AG09319 (cell line): ENCODE results near the gene COL4A2.

Experiments used
- DNase-seq: peaks from one replicate; pipeline ENCODE4 v3.0.0-alpha.2; 2010; ENCODE audit warnings: low read depth; ENCODE audit errors: extremely low read depth
- TF ChIP-seq, protein P1 (sequence below): IDR thresholded peaks from 2 replicates; pipeline ENCODE4 v1.5.1; 2011; ENCODE audit warnings: low read depth, mild to moderate bottlenecking, inconsistent platforms, low read length, moderate library complexity

COL4A2 gene

DNA sequence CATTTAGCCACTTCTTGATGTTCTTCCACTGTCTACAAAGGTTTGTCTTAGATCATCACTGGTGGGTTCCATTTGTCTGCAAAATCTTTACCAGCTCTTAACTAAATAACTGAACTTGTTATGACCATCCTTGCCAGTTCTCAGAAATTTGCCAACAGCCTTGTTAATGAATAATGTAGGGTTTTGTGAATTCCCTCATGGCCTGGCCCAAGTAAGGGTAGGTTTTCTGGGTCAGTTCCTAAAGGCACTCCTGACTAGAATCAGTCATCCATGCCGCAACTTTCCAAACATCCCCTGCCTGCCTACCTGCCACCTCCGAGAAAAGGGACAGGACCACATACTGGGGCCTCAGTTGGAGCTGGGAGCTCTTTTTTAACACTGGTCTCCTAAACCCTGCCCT is 4.1 kb upstream of the COL4A2 start:
- TF ChIP-seq, protein P1, sequence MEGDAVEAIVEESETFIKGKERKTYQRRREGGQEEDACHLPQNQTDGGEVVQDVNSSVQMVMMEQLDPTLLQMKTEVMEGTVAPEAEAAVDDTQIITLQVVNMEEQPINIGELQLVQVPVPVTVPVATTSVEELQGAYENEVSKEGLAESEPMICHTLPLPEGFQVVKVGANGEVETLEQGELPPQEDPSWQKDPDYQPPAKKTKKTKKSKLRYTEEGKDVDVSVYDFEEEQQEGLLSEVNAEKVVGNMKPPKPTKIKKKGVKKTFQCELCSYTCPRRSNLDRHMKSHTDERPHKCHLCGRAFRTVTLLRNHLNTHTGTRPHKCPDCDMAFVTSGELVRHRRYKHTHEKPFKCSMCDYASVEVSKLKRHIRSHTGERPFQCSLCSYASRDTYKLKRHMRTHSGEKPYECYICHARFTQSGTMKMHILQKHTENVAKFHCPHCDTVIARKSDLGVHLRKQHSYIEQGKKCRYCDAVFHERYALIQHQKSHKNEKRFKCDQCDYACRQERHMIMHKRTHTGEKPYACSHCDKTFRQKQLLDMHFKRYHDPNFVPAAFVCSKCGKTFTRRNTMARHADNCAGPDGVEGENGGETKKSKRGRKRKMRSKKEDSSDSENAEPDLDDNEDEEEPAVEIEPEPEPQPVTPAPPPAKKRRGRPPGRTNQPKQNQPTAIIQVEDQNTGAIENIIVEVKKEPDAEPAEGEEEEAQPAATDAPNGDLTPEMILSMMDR: no peak

DNA sequence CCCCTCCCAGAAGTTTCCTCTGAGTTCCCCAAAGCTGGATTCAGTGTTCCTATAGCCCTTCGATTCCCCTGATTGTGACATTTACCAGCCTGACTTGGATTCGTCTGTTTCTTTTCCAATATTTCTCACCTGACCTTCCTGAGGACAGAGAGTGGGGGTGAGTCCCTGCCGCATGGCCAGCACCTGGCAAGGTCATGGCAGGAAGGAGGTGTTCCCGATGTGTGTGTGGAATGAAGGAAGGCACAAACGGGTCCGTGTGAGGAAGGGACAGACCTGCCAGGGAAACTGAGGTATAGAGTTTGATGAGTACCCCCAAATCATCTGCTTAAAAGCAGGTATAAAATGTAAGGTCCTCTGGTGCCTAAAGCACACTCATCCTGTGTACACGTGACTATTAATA is 3.4 kb upstream of the COL4A2 start:
- TF ChIP-seq, protein P1: no peak
- DNase-seq: no peak

More for the DNA sequence above, 4.1 kb upstream of the COL4A2 start:
- DNase-seq: no peak

DNA sequence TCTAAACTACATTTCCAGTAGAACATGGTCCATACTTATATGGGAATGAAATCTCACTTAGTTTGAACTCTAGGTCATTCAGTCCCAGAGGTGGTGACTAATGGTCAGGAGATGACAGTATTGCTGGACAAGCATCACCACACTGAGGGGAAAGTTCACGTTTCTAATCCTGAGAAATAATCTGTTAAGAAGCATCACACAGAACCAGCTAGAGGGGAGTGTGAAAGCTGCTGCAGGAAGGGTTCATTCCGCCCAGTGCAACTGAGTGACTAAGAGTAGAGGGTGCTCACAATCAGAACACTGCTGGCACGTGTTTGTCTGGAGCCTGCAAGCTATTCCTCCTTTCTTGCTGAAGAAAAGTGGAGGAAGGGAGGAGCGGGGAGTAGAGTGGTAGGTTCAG is 2.8 kb upstream of the COL4A2 start:
- DNase-seq: no peak
- TF ChIP-seq, protein P1: no peak

DNA sequence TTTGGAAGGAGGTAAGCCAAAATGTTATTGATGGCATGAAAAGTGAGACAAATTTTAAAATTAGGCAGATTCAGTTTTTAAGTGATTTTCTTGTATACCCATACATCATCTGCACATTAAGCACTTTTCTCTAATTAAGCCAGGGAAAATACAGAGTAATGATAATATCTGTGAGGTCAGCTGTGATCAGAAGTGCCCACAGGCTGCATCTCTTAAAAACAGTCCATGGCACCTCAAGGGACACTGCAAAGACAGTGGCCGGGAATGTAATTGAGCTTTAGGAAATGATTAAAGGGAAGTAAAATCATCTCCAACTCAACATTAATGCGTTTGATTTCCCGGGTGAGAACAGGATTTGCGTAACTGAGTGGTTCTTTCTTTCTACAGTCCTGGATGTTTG is 2.1 kb upstream of the COL4A2 start:
- no peak for DNase-seq
- TF ChIP-seq, protein P1: no peak

DNA sequence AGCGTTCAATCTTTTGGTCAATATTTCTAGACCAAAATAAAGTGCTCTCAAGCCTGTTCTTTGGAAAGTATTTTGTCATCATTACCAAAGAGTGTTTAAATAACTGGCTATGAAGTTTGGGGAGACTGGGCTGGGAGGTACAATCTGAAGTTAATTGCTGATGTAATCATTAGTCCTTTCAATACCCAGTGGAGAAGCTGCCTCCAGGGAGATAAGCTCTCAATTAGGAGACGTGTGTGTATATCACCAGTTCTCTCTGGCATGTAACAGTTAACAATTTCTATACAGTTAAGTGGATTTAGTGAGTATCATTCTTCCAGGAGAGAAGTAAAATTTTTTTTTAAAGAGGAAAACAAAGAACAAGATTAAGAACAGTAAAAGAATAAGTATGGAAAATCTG is 1.5 kb upstream of the COL4A2 start:
- TF ChIP-seq, protein P1: no peak
- no peak for DNase-seq

DNA sequence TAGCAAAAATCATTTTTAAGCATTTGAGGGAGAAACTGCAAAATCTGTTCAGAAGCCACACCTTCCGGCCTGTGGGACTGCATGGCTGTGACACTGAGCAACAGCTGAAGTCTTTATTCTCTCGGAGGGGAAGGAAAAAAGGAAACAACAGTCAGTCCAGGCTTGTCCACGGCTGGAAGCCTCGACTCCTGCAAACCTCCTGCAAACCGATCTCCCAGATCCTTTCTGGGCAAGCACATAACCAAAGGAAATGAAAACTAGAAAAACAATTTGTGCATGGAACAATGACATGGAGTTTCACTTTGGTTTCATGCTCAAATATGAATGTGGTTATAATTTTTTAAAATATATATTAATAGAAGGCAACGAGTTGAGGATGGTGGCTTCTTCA is 1.1 kb upstream of the COL4A2 start:
- TF ChIP-seq, protein P1: no peak
- no peak for DNase-seq

DNA sequence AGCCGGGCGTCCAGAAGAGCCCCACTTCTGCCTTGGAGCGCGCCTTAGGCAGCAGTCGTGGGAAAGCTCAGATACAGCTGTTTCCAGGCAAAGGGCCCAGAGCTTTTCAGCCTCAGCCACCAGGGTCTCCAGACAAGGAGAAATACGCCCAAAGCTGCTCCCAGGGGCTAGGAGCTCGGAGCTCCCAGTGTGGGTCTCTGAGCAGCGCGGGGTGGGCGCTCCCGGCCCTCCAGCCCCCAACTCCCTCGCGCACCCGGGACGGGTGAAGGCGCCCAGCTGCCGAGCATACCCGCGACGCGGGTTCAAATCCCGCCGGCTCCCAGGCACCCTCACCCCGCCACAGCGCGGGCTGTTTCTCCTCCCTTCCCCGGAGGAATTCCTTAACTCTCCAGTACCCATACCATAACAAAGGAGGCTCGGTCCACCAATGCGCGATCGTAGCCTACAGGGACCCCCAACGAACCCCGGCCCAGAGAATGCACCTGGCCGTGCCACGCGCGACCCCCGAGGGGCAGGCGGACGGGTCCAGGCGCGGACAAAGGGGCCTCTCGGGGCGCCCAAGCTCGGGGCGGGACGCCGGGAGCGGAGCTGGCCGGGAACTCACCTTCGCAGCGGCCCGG is 634 bp upstream of the COL4A2 start:
- DNase-seq: no peak
- TF ChIP-seq, protein P1: no peak; the same call in 1 of the 2 replicates
